HPDE6-E6E7 (cell line): ENCODE results near the gene EGFL7.
"Not testable (repeated sequence)": the region's sequence is repeated elsewhere in the genome, so short reads cannot be mapped to it uniquely, and the experiment has no call there.

ENCODE experiments used
- DNase-seq: peaks from one replicate; pipeline ENCODE4 v3.0.0; 2011; ENCODE audit warnings: missing footprints; ENCODE audit errors: extremely low spot score

The EGFL7 gene

DNA sequence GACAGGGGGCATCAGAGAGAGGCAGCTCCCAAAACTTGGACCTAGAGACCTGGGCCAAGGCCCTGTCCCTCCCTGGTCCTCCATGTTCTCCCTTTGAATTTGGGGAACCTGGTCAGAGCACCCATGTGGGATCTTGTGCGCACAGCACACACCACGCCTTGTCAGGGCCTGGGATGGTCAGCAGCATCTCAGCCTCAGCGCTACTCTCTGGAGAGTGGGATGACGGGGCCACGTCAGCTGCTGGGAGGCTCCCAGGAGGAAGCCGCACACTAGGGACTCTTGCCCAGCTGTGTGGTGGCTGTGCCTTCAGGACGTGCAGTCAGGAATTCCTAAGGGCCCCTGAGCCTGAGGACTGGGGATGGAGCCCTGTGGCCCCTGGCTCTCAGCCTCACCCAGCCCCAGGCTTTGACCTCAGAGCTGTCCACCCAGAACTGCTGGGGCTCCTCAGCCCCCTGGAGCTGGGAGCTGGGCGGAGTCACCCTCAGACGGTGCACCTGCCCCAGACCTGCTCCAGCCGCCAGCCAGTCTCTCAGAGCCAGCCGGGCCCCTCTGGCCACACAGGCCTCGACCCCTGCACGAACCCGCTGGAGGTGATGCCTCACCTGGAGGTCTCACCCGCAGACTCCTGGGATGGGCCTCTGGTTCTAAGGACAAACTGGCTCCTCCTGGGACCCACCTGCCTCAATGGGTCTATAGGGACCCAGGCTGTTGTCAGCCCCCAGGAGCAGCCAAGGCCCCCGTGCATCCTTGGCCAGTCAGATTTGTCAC lies 38.3 kb upstream of the EGFL7 start:
- peak; percentile 89 for DNase-seq

DNA sequence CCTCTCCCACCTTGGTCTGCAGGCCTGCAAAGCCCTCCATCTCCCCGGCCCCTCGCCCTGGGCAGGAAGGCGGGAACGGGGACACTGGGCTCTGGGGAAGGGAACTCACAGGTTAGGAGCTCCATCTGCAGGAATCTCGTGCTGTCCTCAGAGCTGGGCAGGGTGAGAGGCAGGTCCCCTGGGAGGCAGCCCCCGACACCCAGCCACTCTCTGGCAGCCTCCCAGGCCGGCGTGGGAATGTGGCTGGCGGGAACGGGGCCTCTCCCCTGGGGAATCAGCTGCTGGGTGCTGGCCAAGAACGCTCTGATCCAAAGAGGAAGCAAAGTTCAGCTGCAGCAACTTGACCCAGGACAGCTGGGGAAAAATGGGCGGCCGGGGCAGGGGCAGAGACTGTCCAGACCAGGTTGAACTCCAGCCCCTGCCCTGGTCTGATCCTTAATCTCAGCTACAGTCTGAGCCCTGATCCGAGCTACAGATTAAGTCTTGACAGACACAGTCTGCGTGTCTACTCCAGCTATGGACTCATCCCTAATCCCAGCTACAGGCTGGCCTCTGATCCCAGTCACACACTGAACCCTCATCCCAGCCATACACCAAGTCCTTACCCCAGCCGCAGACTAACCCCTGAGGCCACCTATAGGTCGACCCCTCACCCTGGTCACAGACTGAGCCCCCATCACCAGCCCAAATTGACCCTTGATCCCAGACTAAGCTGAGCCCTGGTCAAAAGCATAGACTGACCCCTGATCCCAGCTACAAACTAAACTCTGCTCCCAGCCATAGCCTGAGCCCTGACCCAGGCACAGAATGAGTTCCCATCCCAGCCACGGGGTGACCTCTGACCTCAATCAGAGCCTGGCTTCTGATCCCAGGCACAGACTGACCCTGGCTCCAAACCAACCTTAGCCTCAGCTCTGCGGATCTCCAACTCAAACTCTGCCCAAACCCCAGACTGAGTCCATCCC lies 37.3 kb upstream of the EGFL7 start:
- peak; percentile 67 for DNase-seq

DNA sequence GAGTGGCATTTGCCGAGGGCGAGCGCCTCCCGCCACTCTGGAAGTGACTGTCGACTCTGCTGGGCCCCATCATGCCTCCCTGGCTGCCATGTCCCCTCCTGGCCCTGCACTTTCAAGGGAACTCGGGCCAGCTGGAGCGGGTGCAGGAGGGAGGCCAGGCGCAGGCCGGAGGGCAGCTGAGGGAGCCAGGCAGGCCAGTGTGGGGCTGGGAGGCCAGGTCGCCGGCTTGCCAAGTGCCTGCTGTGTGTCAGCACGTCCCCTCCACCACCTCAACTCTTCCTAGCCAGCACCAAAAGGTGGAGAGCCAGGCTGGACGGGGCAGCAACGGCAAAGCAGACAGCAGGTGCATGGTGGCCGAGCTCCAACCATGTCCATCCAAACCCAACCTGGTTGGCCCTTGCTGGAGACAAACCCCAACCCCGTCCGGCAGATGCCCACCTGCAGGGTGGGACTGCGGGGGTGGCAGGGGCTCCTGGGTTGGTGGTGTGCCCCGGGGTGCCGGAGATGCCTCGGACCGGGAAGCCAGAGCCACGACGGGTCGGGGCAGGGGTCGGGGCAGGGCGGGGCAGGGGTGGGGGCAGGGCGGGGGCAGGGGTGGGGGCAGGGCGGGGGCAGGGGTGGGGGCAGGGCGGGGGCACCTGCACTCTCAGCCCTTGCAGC lies 36.5 kb upstream of the EGFL7 start:
- no peak for DNase-seq

DNA sequence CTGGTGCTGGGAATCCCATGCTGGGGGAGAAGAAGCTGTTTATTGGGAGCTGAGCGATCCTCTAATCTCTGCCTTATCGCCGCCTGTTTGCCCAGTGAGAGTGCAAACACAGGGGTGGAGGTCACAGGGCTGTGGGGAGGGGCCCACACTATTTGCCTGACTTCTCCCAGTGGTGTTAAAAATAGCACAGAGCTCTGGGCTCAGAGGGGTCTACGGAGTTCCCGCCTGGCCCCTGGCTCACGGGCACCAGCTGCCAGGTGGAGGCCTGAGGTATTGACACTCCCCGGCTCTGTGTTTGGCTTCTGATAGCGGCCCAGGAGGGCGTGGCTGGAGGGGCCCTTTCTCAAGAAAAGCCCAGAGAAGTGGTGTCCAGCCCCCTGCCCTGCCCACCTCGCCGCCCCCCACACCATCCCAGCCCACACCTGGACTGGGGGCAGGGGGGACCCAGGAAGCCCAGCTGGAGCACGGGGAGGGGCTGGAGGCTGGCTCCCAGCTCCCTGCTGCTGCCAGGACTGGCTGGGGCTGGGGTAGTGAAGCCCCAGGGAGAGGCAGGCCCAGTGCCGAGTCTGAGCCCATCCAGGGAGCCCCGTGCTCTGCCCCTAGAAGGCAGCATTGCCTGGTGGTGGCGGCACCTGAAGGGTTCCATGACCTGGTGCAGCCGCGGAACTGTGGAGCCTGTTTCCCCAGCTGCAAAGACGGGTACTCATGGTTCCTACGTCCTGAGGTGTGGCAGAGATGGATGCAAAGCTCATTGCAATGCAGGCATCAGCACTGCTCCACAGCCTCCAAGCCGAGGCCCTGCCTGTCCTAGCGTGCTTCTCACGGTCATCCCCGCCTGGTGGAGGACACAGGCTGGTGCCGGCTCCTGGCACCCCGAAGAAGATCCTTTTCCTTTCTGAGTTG lies 35.7 kb upstream of the EGFL7 start:
- no peak for DNase-seq

DNA sequence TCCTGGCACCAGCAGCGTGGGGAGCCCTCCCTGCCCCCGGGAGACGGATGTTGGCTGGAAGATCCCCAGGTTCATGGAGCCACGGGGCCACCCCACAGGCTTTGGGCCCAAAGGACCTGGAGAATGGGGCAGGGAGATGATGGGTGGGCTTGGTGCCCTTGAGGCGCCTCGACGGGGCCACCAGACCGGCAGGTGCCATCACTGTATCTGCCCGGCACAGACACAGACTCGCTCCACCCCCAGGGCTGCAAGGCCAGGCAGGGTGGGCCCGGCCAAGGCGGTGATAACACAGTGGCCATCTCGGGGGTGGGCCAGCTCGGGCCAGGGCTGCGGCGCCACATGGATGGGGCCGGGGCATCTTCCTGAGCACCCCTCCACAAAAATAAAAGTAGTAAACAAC lies 35.0 kb upstream of the EGFL7 start:
- DNase-seq, result no peak

DNA sequence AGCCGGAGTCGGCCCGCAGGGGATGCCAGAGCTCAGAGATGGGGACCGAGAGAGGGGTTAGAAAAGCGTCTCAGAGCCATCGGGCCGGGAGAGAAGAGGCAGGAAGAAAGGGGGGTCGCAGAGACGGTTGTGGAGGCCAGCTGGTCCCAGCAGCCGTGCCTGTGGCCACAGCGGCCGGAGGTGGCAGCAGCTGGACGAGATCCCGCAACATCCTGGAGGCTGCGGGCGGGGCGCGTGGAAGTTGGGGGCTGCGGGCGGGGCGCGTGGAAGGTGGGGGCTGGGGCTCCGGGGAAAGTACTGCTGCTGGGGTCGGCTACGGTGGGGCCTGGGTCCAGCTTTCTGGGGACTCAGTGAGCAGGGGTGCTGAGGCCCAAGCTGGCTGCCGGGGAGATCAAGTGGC lies 34.4 kb upstream of the EGFL7 start:
- no peak for DNase-seq

DNA sequence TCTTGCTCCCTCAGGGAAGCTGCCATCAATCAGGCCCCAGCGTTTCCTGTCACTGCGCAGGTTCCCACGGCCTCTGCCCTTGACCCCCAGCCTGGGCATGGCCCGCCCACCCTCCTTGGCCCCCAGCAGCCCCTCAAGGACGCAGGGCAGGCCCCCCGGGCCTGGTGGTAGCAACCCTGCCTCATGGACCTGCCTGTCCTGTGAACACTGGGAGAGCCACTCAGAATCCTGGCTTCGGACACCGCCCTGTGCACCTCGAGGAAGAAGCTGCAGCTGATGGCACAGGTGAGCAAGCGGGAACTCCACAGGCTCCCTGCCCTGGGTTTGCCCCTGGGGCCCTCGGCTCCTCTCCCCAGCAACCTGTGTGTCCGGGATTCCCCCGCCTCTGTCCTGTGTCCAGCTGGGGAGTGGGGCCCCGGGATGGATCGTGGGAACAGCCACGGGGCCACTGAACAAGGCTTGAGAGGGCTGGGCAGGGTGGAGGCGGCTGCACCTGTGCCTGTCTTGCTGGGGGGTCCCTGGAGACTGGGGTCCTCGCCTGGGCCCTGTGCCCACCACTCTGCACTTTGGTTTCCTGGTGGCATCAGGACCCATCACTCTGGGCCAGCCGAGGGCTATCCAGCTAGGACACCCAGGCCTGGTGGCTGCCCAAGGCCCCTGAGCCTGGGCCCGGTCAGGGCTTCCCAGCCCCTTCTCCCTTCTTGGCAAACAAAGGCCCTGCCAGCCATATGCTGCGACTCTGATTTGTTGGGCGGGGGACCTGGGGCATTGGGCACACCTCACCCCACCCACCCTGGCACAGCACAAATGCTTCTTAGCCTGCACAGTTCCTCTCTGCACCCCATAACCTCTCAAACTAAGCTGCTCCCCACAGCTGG lies 33.5 kb upstream of the EGFL7 start:
- no peak for DNase-seq

DNA sequence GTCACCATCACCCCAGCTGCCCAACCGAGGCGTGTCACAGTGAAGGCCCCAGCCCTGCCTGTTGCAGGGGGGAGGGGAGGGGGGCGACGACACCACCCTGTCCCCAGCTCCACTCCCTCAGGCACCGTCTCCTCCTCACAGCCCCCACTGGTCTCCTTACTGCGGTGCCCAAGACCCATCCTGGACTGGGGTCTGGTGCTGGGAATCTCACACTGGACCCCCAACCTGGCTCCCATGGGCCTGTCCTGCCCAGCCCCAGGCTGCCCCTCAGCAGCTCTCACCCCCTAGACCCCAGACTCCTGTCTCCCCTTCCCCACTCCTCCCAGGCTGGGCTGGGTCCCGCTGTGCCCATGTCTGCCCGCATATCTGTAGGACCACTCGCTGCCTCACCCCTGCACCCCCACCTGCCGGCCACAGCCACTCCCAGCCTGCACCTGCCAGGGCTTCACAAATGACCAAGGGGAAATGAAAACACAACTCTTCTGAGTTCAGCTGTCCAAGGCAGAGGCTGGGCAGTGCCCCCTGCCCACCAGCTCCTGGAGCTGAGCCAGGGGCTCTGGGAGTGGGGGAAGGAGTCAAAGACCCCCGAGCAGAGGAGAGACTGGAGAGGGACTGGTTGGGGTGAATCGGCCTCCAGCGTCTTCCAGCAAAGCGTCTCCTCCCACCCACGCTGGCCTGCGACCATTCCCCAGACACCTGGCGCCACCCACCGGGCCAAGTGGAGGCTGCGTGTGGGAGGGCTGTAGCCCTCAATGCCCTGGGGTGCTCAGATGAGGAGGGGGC lies 32.6 kb upstream of the EGFL7 start:
- no peak for DNase-seq

DNA sequence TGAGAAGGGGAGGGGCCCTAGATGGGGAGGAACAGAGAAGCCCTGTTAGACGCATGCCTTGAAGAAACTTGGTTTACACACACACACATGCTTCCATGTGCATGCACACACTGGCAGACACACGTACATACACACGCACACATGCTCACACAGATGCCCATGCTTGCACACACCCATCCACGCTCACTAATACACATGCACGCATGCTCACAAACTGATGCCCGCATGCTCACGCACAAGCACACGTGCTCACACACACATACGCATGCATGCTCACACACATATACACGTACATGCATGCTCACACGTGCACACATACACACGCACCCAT lies 32.1 kb upstream of the EGFL7 start:
- no peak for DNase-seq

DNA sequence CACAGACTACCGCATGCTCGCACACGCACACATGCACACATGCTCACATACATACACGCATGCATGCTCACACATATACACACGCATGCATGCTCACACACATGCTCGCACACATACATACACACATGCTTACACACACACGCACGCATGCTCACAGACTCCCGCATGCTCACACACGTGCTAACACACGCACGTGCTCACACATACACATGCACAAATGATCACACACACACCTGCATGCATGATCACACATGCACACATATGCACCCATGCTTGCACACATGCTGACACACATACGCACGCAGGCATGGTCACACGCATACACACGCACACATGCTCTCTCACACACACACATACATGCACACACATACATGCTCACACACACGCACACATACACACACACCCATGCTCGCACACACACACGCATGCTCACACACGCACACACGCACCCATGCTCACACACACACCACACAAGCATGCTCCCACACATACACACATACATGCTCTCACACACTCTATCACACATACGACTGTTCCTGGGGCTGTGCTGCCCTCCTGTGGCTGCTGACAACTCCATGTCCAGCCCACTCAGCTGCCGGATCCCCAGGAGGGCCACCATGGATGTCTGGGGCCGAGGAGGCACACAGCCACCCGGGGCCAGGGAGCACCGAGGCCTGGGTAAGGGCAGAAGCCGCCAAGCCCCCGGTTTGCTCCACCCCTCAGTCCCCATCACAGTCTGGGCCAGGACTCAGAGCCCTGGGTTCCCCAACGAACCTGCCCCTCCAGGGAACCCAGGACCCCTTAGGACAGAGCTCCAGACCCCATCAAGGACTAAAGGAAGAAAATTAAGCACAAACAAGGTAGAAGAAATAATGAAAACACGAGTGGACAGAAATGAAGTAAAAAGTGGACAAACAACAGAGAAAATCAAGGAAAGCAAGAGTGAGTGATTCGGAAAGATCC lies 31.4 kb upstream of the EGFL7 start:
- DNase-seq, result no peak

DNA sequence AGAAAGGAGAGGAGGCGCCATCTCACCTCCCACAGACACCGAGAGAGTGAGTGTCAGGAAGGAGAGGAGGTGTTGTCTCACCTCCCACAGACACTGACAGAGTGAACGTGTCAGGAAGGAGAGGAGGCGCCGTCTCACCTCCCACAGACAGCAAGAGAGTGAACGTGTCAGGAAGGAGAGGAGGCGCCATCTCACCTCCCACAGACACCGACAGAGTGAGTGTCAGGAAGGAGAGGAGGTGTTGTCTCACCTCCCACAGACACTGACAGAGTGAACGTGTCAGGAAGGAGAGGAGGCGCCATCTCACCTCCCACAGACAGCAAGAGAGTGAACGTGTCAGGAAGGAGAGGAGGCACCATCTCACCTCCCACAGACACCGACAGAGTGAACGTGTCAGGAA lies 30.6 kb upstream of the EGFL7 start:
- not testable (repeated sequence) for DNase-seq

DNA sequence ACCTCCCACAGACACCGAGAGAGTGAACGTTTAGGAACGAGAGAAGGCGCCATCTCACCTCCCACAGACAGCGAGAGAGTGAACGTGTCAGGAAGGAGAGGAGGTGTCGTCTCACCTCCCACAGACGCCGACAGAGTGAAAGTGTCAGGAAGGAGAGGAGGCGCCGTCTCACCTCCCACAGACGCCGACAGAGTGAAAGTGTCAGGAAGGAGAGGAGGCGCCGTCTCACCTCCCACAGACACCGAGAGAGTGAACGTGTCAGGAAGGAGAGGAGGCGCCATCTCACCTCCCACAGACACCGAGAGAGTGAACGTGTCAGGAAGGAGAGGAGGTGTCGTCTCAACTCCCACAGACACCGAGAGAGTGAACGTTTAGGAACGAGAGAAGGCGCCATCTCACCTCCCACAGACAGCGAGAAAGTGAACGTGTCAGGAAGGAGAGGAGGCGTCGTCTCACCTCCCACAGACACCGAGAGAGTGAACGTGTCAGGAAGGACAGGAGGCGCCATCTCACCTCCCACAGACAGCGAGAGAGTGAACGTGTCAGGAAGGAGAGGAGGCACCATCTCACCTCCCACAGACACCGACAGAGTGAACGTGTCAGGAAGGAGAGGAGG lies 30.1 kb upstream of the EGFL7 start:
- not testable (repeated sequence) for DNase-seq

DNA sequence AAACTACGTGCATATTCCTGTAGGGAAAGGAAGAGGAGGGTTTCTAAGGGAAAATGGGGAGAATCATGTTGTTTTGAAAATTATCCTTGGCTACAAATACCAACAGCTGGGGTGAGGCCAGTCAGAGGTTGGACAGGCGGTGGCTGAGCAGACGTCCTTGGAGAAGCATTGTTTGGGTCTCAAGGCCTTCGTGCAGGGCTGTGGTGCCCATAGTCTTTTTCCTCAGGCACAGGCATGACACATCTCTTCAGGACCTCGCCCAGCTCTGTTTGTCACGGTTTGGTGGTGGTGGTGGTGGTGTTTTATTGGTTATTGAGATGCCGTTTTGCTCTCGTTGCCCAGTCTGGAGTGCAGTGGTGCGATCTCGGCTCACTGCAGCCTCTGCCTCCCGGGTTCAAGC lies 27.8 kb upstream of the EGFL7 start:
- no peak for DNase-seq

DNA sequence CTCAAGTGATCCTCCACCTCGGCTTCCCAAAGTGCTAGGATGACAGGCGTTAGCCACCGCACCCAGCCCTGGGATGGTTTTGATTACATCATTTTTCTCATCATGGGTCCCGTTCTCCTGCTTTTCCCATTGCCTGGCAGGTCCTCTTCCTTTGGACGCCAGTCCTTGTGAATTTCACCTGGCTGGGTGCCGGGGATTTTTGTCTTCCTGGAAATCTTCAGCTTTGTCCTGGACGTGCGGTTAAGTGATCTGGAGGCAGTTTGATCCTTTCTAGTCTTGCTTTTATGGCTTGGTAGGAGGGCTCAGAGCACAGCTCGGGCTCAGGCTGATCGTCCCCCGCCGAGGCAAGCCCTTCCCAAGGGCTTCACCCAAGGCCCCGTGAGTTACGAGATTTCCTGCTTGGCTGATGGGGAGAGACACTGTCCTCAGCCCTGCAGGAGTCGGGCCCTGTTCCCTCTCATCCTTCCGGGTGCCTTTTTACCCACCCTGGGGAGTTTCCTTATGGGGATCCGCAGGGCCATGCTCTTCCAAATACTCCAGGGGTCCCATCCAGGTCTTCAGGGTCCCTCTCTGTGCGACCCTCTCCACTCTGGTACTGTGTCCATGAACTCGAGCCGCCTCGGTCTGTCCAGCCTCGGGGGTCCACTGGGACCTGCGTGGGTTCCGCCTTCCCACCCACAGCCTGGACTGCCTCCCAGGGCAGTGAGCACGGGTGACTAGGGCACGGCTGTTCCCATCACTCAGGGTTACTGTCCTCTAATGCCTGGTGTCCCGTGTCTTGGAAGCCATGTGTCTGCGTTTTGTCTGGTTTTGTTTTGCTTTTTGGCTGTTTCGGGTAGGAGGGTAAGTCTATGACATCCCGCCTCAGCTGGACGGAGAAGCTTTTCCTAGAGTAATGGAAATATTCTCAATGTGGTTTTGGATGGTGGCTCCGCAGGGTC lies 22.3 kb upstream of the EGFL7 start:
- DNase-seq, result no peak

DNA sequence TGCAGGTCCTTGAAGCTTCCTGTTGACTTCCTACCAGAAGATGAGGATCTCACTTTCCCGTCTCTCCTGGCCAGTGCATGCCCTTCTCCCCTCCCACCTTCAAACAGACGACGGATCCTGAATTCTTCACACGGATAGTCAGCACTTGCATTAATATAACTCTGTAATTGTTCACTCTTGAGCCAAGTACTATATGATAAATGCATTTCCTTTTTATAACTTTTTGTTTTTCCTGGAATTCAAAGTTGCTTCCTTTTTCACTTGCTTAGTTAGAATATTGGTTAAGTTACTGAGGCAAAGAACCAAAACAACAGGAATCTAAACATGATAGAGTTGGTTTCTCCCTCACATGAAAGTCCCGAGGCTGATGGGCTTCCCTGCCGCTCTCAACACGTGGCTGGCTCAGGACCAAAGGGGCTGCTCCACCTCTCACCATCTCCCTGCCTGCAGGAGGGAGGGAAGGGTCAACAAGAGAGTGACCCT lies 20.2 kb upstream of the EGFL7 start:
- no peak for DNase-seq

DNA sequence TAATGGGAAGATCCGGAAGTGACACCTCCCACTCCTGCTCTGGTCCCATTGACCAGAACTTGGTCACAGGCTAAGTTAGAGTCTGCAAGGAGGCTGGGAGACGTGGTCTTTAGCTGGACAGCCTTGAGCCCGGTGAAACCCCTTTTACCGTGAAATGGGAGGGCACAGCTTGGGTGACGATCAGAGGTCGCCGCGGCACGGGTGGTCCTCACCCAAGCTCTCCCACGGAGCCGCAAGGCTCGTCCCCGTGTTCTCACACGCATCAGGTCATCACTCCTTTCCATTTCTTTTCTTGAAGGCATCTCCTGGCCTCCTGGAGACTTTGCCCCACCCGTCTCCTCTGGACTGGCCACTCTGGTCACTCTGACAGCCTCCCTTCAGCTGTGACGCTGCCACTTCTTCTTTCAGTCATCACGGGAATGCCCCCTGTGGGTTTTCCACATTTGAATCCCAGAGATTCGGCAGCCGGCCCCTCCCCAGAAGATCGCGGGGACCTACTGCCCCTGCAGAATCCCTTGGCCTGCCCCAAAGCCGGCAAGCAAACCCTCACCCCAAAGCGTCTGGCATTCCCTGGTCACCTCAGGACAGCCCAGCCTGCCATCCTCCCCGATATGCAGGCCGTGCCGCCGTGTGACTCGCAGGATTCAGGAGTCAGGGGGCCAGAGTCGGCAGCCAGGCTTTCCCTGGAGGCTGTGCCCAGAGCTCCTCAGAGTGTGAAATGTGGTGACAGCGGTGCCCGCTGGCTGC lies 18.9 kb upstream of the EGFL7 start:
- DNase-seq, result no peak
